Measurements from ENCODE around the gene DES. TPM values are rescaled to one million over a fixed set of nuclear protein-coding genes. Genes with fewer than 3 reads are reported as not detected.

Gene DES
- total and polyA plus RNA-seq, 9 of the 15 experiments (the other 6 are each of a cell fraction or from before 2014, with no cell fraction given): 2.5 to 58.9 (median 21.9) TPM

GRCh38 chr2:219465659-219466561 lies 47.7 kb downstream of the DES start:
- ATAC-seq (no peak), DNase-seq (ENCODE audit: extremely low read depth in 1 of 4, low spot score in 3 of 4) (no peak), FAIRE-seq (no peak)
- no peaks in the 10 kb centered on the region for H4K20me1 ChIP-seq (replicated peaks; ENCODE audit: control insufficient read depth, insufficient read depth, low read length)
- H3K79me2 ChIP-seq (ENCODE audit: control insufficient read depth, insufficient read depth, low read length): no peaks in the 10 kb centered on the region
- H3K9me3 ChIP-seq (replicated peaks; ENCODE audit: control insufficient read depth, insufficient read depth, low read depth, low read length): no peaks in the 10 kb centered on the region
- 75% methylated on average over 10 of the region's 47 CpGs for WGBS (ENCODE audit: insufficient coverage, low coverage, missing lambda C conversion rate)
- no peak overlapping the region for H3K9ac ChIP-seq (ENCODE audit: insufficient read depth in 1 of 2, low read depth in 2 of 2, low read length in 2 of 2)
- CTCF ChIA-PET (ENCODE audit: low intra/inter-chr PET ratio): no interaction called here
- POLR2A ChIA-PET: no interaction called here
- peaks cover 17 to 53% of the 10 kb centered on the region in 2 experiments for H3K4me1 ChIP-seq (replicated peaks in 1 of 2; ENCODE audit: control insufficient read depth in 2 of 2, insufficient read depth in 2 of 2, low read length in 2 of 2)
- H3K27ac ChIP-seq (ENCODE audit: extremely low read depth, low read depth, low read length): no peak overlapping the region
- H3K27me3 ChIP-seq (ENCODE audit: control insufficient read depth in 2 of 2, insufficient read depth in 2 of 2, low read length in 2 of 2): no peaks in the 10 kb centered on the region
- H3K4me2 ChIP-seq (ENCODE audit: insufficient read depth, low read length): no peak overlapping the region
- no peak overlapping the region for H2AFZ ChIP-seq (ENCODE audit: low read depth, low read length)
- H3K4me3 ChIP-seq: no peak overlapping the region
- in situ Hi-C loops (cut with MboI) (no loop called here), intact Hi-C loops (cut with micrococcal nuclease) (no loop called here)
- H3K9me1 ChIP-seq (ENCODE audit: control insufficient read depth, insufficient read depth, low read length): no peaks in the 10 kb centered on the region
- H3K36me3 ChIP-seq (ENCODE audit: control insufficient read depth, insufficient read depth, low read length): no peaks in the 10 kb centered on the region
- peak in 1 of 2 experiments; percentile 60; a peak in 2 of 4 replicates for TF ChIP-seq KDM1A (IDR thresholded peaks at IDR 0.05)
- no peak for TF ChIP-seq YBX1 (IDR thresholded peaks at IDR 0.05)
- no TSS peak for BruUV-seq (replicated peaks)

- H3K36me3 ChIP-seq (ENCODE audit: control insufficient read depth, insufficient read depth, low read length): no peaks in the 10 kb centered on the region
- H3K79me2 ChIP-seq (ENCODE audit: control insufficient read depth, insufficient read depth, low read length): no peaks in the 10 kb centered on the region
- no peaks in the 10 kb centered on the region for H4K20me1 ChIP-seq (replicated peaks; ENCODE audit: control insufficient read depth, insufficient read depth, low read length)
- no peak overlapping the region for H2AFZ ChIP-seq (ENCODE audit: low read depth, low read length)
- peak overlapping the region in 1 of 2 experiments; percentile 64; a peak in 2 of 4 replicates for H3K9ac ChIP-seq (ENCODE audit: insufficient read depth in 1 of 2, low read depth in 2 of 2, low read length in 2 of 2)
- peaks cover 12 to 49% of the 10 kb centered on the region in 2 experiments; a peak in 4 of 5 replicates for H3K4me1 ChIP-seq (replicated peaks in 1 of 2; ENCODE audit: control insufficient read depth in 2 of 2, insufficient read depth in 2 of 2, low read length in 2 of 2)
- ChIA-PET CTCF (ENCODE audit: low intra/inter-chr PET ratio) (no interaction called here), POLR2A (interaction anchor here (0.6 kb wide), 1 partner anchor 51 kb away, joined by 4 read pairs; no protein-coding TSS in a partner anchor)
- H3K9me3 ChIP-seq (replicated peaks; ENCODE audit: control insufficient read depth, insufficient read depth, low read depth, low read length): no peaks in the 10 kb centered on the region
- DNase-seq (ENCODE audit: extremely low read depth in 1 of 4, low spot score in 3 of 4) (no peak), FAIRE-seq (no peak), ATAC-seq (no peak)
- in situ Hi-C loops (cut with MboI) (no loop called here), intact Hi-C loops (cut with micrococcal nuclease) (no loop called here)
- no TSS peak for BruUV-seq (replicated peaks)
- no peak overlapping the region for H3K4me3 ChIP-seq
- H3K4me2 ChIP-seq (ENCODE audit: insufficient read depth, low read length): no peak overlapping the region
- H3K9me1 ChIP-seq (ENCODE audit: control insufficient read depth, insufficient read depth, low read length): no peaks in the 10 kb centered on the region
- 63% methylated on average over 15 of the region's 28 CpGs for WGBS (ENCODE audit: insufficient coverage, low coverage, missing lambda C conversion rate)
- H3K27me3 ChIP-seq (ENCODE audit: control insufficient read depth in 2 of 2, insufficient read depth in 2 of 2, low read length in 2 of 2): no peaks in the 10 kb centered on the region
- H3K27ac ChIP-seq (ENCODE audit: extremely low read depth, low read depth, low read length): no peak overlapping the region
- TF ChIP-seq TRIM25 (IDR thresholded peaks at IDR 0.05; ENCODE audit: borderline replicate concordance): no peak
- TF ChIP-seq SP2 (IDR thresholded peaks at IDR 0.05; ENCODE audit: extremely low read depth, low read depth, low read length, poor library complexity, severe bottlenecking): no peak
- no peak for TF ChIP-seq CCNT2 (IDR thresholded peaks at IDR 0.05; ENCODE audit: borderline replicate concordance, extremely low read depth, insufficient read length, low read depth, low read length)
- TF ChIP-seq ZNF518B (CRISPR knock-in tag; IDR thresholded peaks at IDR 0.05): no peak
Observed at GRCh38 chr2:219466816-219467735, 48.9 kb downstream of the DES start.

Measured in K562 (cell line).